HG03066 (cell line): ENCODE measurements around the gene CD300H.

Source experiments
- ATAC-seq: cut with Tn5 transposase; IDR thresholded peaks from one replicate; pipeline ENCODE4 v1.9.1; 2021; ENCODE audit warnings: low read depth; ENCODE audit not compliant: unreplicated experiment

CD300H gene

DNA sequence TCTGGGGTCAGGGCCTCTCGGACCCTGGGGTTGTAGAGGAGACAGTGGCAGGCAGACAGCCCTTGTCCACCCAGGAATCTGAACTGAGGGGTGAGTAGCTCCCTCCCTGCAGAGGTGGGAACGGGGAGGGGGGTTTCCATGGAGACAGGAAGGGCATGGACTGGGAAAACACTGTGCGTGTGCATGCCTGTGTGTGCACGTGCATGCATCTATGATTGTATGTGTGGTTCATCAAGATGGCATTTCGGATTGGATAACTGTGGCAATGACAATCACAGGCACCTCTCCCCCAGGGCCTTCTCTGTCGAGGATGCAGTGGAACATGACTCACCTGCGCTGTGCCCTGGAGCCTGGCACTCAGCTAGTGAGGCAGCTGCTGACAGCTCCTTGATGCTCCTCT, 15.3 kb downstream of the CD300H start:
- ATAC-seq = no peak

DNA sequence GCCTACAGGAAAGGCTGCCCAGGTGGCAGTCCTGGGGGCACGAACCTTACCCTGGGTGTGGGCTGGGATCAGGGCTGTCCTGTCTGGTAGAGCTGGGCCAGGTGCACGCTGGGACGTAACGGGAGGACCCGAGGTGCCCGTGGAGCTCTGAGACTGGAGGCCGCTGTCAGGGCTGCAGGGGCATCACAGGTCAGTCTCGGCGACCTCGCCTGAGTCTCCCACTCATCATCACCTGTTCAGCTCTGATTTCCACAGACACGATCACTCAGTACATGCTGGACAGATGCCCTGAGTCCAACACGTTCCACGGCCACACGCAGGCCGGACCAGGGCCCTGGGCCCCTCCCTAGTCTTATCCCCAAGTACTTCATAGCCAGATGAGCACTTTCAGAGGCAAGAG, 16.7 kb downstream of the CD300H start:
- ATAC-seq = no peak

DNA sequence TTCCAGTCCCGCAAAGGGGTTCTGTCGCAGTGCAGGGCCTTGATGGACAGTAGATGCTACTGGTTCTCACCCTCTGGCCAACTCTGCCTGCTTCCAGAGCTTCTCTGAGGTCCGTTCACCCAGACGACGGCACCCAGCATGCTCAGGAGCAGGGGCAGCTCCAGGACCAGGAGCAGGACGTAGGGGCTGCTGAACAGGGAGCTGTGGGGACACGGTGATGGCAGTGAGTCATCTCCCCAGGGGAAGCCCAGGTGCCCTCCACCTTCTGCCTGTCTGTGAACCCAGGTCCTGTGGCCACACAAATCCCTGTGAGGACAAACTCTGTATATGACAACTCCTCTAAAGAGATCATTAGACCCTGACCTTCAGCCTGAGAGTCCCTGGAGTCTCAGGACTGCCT, 18.0 kb downstream of the CD300H start:
- no peak for ATAC-seq

DNA sequence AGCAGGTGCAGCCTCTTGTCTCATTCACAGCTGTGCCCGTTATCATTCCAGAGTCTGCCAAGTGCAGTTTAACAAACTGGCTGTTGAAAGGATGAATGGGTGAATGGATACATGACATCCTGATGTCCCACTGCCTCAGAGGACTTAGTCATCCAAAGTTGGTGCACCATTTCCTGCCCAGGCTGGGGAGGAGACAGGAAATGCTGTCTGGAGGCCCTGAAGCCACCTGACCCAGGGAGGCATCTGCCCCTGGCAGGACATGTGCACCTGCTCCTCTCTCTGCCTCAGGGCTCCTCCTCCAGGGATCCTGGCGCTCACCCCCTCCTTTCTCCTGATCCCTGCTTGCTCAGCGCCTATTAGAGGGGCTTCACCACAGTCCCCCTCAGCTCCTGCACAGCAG, 19.6 kb downstream of the CD300H start:
- ATAC-seq = no peak

DNA sequence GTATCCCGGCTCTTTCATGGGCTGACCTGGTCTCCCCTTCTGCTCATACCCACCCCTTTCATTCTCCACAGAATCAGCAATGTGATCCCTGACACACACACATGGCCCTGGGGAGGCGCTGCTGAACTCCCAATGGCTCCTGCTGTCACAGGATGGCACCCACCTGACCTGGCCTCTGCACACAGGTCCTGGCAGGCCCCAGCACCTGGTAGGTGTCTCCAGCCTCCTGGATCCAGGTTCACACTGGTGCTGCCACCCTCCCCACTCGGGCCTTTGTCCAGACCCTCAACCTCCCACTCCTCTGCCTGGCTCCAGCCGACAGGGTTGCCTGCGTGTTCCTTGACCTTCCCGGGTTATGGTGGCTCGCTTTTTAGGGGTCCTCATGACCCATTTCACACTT, 20.0 kb downstream of the CD300H start:
- ATAC-seq = no peak

DNA sequence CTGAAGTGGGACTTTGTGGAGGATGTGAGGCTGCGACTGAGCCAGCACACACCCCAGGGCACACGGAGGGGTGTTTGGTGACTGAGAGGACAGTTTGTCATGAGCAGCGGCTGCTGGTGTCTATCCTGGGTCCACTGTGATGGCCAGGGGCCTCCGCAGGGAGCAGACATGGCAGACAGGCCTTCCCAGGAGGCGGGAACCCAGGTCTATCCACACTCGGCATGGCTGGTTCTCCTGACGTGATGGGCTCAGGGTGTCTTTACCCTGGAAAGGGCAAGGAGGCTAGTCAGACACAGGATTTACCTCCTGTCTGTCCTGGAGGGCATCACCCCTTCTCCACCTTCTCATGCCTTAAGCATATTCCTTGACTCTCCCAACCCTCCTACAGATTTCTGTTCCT, 20.7 kb downstream of the CD300H start:
- ATAC-seq = no peak

DNA sequence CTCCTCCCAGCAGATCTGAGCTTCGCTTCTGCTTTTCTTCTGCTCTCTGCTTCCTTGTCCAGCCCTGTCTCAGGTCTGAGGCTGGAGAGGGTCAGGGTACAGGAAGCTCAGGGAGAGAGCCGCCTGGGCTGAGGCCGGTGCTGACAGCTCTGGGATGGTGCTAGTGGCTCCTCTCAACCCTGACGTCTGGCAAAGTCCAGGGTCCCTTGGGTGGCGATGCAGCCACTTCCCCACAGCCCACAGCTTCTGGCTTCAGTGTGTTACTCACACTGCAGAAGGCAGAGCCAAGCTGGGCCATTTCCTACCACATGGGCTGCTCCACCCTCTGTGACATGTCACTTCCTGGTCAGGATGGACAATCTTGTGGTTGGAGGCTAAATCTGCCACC, 21.5 kb downstream of the CD300H start, which contains the start of gene CD300C:
TSS of gene CD300C (minus strand) at position 273 of the 388 bp plus-strand sequence. CDS start 333 bp downstream, outside the sequence.
- ATAC-seq = no peak

DNA sequence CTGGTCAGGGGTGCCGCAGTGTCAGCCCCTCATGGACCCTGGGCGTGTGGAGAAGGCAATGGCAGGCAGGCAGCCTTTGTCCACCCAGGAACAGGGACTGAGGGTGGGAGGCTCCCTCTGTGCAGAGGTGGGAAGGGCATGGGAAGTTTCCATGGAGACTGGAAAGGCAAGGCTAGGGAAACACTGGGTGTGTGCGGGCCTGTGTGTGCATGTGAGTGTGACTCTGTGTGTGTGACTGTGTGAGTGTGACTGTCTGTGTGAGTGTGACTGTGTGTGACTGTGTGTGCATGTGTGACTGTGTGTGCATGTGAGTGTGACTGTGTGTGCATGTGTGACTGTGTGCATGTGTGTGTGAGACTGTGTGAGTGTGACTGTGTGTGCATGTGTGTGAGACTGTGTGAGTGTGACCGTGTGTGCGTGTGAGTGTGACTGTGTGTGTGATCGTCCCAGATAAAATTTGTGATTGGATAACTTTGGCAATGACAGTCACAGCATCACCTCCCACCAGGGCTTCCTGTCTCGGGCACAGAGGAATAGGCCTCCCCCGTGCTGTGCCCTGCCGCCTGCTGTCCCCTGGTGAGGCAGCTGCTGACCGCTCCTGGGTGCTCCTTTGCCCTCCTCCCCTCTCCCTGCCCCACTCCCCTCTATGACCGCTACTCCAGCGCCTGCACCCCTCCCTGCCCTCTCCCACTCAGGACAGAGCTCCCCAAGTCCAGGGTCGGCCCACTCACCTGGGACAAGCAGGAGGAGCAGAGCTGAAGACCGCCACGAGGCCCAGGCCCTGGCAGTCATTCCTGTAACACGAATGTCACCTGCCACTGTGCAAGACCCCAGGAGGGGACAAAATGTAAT, 22.1 kb downstream of the CD300H start:
- ATAC-seq = no peak

DNA sequence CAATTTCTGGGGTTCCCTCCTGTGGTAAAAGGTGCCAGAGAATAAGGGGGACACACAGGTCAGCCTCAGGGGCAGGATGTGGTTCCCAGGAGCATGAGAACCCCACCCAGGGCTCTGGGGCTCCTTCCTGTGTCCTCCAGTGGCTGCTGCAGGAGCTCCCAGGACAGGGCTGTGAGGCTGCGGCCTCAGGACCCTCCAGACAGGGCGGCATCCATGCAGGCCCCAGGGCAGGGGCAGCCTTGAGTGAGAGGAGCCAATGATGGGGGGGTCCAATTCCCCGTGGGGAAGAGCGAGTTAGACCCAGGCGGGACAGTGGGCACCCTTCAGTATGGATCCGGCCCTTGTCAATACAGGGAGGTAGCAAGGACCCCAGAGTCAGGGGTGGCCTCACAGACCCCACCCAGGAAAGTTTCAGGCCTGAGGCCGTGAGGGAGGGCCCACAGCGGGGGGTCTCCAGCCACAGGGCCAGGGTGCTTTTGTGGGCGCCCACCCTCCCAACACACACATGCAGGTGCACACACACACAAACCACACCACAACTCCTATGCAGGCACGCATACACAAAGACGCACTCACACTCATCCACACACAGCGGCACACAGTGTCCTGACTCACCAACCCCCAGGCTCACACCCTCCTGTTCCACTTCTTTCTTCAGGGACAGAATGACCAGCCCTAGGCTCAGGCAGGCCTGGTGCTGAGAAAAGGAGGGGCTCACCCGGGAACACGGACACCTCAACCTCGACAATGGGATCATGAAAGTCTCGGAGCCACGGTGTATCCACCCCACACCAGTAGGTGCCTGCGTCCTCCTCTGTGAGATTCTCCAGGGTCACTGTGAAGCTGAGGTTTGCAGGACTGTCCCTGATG, 23.2 kb downstream of the CD300H start:
- ATAC-seq = no peak

DNA sequence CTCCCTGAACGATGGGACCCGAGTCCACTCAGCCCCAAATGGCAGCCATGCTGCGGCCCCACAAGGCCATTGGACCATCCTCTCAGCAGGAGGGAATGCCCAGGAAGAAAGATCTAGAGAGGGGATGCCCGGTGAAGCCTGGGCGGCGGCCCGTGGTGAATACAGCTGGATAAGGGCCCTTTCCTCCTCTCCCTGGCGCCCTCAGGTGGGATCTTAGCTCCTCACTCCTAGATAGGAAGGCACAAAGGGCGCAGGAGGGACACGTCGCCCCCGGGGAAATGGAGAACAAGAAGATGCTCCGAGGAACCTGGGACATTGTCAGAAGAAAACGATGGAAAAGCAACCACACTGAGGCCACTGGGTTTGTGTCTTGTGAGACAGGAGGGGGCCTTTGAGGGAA, 23.9 kb downstream of the CD300H start:
- ATAC-seq = no peak

DNA sequence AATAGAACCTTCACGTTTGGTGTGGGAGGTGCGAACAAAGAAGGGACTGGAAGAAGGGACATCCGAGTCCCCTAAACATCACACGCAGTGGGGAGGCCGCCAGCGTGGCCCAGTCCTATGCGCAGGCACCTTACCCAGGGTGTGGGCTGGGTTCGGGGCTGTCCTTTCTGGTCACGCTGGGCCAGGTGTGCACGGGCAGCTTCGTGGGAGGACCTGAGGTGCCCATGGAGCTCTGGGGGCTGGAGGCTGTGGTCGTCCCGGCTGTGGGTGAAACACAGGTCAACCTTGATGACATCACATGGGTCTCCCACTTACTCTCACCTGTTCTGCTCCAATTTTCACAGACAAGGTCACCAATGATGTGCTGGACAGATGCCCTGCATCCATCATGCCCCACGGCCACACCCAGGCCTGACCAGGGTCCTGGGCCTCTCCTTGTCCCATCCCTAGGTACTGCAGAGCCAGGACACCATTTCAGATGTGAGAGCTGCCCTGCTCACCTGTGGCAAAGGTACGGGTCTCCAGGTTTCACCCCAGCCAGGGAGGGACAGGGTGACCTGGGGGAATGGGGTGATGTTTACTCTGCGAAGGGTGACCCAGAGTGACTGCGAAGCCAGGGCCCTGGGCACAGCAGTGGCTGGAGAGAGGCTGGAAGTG, 24.5 kb downstream of the CD300H start:
- ATAC-seq = no peak

DNA sequence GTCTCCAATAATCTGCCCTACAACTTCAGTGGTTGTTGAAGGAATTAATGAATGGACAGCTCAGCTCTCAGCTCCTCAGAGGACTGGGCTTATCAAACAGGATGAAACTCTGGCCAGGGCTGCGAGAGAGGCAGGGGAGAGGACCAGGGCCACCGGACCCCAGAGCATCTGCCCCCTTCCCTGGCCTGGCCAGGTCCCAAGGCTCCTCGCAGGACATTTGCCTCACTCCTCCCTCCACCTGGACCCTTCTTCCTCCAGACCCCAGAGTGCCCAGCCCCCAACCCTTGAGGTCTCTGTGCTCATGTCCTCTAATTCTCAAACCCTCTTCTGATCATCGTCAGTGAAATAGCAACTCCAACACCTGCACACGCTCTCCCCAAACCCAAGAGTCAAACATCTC, 25.1 kb downstream of the CD300H start:
- ATAC-seq = no peak

DNA sequence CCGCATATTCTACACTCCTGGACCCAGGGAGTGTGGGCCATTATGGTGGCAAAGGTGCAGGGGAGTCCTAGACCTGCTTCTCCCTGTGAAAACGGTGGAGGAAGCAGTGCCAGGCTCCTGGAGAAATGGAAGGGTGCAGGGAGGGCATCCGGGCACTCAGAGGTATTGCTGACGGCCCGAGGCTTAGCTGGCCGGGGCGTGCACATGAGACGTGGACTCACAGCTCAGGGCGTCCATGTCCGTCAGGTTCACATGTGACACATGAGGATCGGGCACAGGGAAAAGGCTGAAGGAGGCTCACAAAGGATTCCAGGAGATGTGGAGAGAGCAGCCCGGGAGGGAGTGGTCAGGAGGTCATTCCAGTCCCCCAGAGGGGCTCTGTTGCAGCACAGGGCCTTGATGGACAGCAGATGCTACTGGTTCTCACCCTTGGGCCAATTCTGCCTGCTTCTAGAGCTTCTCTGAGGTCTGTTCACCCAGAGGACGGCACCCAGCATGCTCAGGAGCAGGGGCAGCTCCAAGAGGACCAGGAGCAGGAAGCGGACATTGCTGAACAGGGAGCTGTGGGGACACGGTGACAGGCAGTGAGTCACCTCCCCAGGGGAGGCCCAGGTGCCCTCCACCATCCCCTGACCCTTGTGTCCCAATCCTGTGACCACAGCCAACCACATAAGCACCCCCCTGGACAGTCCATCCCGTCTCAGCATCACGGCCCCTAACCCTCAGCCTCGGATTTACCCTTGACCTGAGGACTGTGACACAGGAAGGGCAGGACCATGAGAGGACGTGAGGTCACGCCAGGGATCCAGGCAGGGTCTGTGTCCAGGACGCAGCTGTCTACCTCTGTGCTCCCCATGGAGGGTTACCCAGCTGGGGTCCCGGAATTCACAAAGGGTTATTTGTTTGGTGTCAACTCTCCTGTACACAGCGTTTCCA, 25.9 kb downstream of the CD300H start:
- ATAC-seq = no peak

DNA sequence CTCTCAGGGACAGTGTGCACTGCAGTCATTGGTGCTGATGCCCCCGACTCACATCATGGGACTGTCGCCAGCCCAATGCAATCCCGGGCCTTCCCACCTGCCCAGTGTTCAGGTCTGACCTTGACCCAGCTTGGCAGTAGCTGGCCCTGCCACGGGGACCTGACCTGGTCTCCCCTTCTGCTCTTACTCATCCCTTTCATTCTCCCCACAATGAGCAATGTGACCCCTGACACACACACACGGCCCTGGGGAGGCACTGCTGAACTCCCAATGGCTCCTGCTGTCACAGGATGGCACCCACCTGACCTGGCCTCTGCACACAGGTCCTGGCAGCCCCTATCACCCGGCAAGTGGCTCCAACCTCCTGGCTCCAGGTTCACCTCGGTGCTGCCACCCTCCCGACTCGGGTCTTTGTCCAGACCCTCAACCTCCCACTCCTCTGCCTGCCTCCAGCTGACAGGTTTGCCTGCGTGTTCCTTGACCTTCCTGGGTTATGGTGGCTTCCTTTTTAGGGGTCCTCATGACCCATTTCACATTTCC, 28.0 kb downstream of the CD300H start:
- no peak for ATAC-seq

DNA sequence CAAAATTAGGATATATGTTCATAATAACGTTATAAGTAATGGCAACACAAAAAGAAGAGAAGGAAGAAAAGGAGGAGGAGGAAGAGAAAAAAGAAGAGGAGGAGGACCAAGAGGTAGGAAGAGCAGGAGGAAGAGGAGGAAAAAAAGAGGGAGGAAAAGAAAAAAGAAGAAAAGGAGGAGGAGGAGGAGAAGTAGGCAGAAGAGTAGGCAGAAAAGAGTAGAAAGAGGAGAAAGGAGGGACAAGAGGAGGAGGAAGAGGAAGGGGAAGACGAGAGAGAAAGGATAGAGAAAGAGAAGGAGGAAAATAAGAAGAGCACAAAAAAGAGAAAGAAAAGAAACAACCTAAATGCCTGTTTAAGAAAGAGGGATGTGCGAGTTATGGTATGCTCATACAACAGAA, 30.4 kb downstream of the CD300H start:
- ATAC-seq = no peak

DNA sequence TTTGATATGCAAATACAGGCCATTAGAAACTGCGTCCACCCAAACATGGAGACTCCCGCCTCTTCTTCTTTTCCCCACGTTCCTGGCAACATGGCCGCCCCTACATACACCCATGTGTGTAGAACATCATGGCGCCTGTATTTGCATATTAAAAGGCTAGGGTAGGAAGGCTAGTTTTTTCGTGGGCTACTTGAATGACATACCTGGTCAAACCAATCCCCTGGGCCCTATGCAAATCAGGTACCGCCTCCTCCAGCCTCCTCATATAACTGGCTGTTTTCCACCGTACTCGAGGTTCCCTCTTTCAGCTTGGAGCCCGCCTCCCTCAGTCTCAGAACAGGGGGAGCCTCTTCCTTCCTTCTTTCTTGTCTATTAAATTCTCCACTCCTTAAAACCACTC, 35.2 kb downstream of the CD300H start:
- ATAC-seq = peak; percentile 49

DNA sequence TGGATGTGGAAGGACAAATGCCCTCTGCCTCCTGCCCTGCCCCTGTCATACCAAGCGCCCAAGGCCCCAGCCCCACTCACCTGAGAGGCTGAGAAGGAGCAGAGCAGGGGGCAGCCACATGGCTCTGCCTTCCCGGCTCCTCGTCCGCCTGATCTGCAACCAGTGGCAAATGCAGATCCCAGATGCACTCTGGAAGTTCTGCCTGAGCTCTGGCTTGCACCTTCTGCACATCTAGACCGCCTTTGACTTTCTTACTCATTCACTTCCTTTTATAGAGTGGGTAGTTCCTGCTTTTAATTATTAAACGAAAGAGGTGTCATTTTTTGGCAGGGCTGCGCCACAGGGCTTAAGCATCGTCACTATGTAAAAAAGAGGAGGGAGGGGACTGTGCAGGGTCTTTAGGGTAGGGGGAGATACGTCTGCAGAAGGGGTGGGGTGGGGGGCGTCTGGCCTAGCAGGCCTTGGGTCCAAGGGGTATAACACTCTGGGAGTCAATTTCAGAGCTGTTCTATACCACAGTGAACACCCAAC, 36.0 kb downstream of the CD300H start, which contains the start of gene CD300LB:
TSS of gene CD300LB (minus strand) at position 245 of the 531 bp plus-strand sequence. CDS start at position 120, 125 bp downstream.
- no peak for ATAC-seq

DNA sequence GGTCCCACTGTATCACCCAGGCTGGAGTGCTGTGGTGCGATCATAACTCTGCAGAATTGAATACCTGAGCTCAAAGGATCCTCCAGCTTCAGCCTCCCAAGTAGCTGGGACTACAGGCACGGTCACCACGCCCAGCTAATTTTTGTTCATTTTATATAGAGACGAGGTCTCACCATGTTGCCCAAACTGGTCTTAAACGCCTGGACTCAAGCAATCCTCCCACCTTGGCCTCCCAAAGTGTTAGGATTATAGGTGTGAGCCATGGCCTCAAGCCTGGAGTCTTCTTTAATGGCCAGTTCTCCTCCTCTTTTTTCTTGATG, 36.5 kb downstream of the CD300H start:
- ATAC-seq = no peak

DNA sequence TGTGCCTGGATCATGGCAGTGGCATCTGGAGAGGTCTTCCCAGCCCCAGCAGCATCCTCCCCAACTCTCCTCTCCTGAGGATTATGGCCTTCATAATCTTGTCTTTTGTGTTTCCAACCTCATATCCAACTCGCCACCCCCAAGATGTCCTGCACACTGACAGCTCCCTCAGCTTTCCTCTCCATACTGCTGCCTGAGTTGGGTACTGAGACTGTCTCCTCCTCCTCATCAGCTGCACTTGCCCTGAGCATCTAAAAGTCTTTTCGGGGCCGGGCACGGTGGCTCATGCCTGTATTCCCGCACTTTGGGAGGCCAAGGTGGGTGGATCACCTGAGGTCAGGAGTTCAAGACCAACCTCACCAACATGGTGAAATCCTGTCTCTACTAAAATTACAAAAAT, 38.1 kb downstream of the CD300H start:
- no peak for ATAC-seq
